Small intestine (tissue), 7 donors: ENCODE results near the gene HDAC6. TPM values are rescaled to one million over a fixed set of nuclear protein-coding genes. Genes with fewer than 3 reads are reported as not detected.

Source experiments
- DNase-seq, 2 donors: peaks; one replicate each; pipeline versions ENCODE4 v3.0.0 to v3.0.0-alpha.2; 2013
- FAIRE-seq: peaks from 2 replicates; lab custom pipeline; 2012; peaks lifted over from hg19 to GRCh38; lab: Jason Lieb, UNC
- H3K27ac ChIP-seq, 3 donors: one replicate each; pipeline ENCODE4 v1.5.1; 2013; ENCODE audit warnings: low read length in 2 of 3, mild to moderate bottlenecking in 2 of 3, control low read depth in 1 of 3, inconsistent platforms in 1 of 3, low read depth in 1 of 3, moderate library complexity in 1 of 3
- H3K27me3 ChIP-seq, 3 donors: one replicate each; pipeline ENCODE4 v1.6.1; 2013; ENCODE audit warnings: low read length in 3 of 3, inconsistent platforms in 1 of 3; ENCODE audit not compliant: control insufficient read depth in 3 of 3, insufficient read depth in 3 of 3
- H3K36me3 ChIP-seq, 3 donors: one replicate each; pipeline ENCODE4 v1.6.1; 2013; ENCODE audit warnings: low read length in 3 of 3, inconsistent platforms in 1 of 3, low read depth in 1 of 3, mild to moderate bottlenecking in 1 of 3, moderate library complexity in 1 of 3; ENCODE audit not compliant: control insufficient read depth in 3 of 3, insufficient read depth in 2 of 3
- H3K4me1 ChIP-seq, 3 donors: one replicate each; pipeline ENCODE4 v1.6.1; 2013; ENCODE audit warnings: low read length in 2 of 3, inconsistent platforms in 1 of 3, low read depth in 1 of 3, mild to moderate bottlenecking in 1 of 3, moderate library complexity in 1 of 3; ENCODE audit not compliant: control insufficient read depth in 3 of 3, insufficient read depth in 2 of 3
- H3K4me3 ChIP-seq, 3 donors: one replicate each; pipeline ENCODE4 v1.5.1; 2013; ENCODE audit warnings: low read length in 3 of 3, control low read depth in 1 of 3, inconsistent platforms in 1 of 3, low read depth in 1 of 3, mild to moderate bottlenecking in 1 of 3, moderate library complexity in 1 of 3
- H3K9me3 ChIP-seq, 2 donors: one replicate each; pipeline ENCODE4 v1.6.1; 2013; ENCODE audit warnings: low read depth in 1 of 2, low read length in 1 of 2; ENCODE audit not compliant: control insufficient read depth in 2 of 2, insufficient read depth in 1 of 2
- WGBS, 3 donors: extraction: QIAGEN DNeasy Blood & Tissue Kit; methylation state at CpG; one replicate each; pipeline ENCODE4 v1.1.7; 2013; 5-methylcytosine and 5-hydroxymethylcytosine counted together
- polyA plus RNA-seq, 4 donors: library from polyadenylated mRNA; stranded (reverse) in 3 of 4; unstranded in 1 of 4; fragments of 200-250 nt in 3 of 4; fragments of 120-200 nt in 1 of 4; gene quantifications; one replicate each; pipeline versions ENCODE4 v1.2.1 to v1.2.3, GENCODE V29; 2013
- donor health status: healthy with polysubstance abuse.
- donor health status: control.
- donor health status: control.
- donor health status: Bipolar disorder and iron deficiency.
- donor health status: healthy.

HDAC6 gene
- polyA plus RNA-seq, 4 donors = 51.5 to 110 (median 102) TPM

- H3K27me3 ChIP-seq = no peaks in the 10 kb centered on the region
- 79 to 87% (median 84%) methylated on average over 6 of the region's 6 CpGs for WGBS, 3 donors
- no peak for DNase-seq
- no peaks in the 10 kb centered on the region for H3K4me1 ChIP-seq
- no peak overlapping the region for H3K4me3 ChIP-seq
- no peak for FAIRE-seq
- no peak overlapping the region for H3K27ac ChIP-seq
- no peaks in the 10 kb centered on the region for H3K9me3 ChIP-seq
- no peaks in the 10 kb centered on the region for H3K36me3 ChIP-seq
Observed at GRCh38 chrX:48772602-48773001, 29.3 kb upstream of the HDAC6 start.

GRCh38 chrX:48776818-48777439, 24.9 kb upstream of the HDAC6 start:
- no peak overlapping the region for H3K27ac ChIP-seq
- no peaks in the 10 kb centered on the region for H3K9me3 ChIP-seq
- H3K36me3 ChIP-seq = no peaks in the 10 kb centered on the region
- H3K27me3 ChIP-seq = no peaks in the 10 kb centered on the region
- no peak for FAIRE-seq
- no peak for DNase-seq
- H3K4me1 ChIP-seq = no peaks in the 10 kb centered on the region
- 77 to 91% (median 84%) methylated on average over 13 of the region's 13 CpGs for WGBS, 3 donors
- H3K4me3 ChIP-seq = no peak overlapping the region

- Histone ChIP-seq H3K36me3 (no peaks in the 10 kb centered on the region), H3K27me3 (no peaks in the 10 kb centered on the region), H3K9me3 (no peaks in the 10 kb centered on the region), H3K27ac (no peak overlapping the region), H3K4me3 (no peak overlapping the region), H3K4me1 (no peaks in the 10 kb centered on the region)
- FAIRE-seq (no peak), DNase-seq (no peak)
- 84 to 91% (median 85%) methylated on average over 5 to 7 of the region's 7 CpGs for WGBS, 3 donors
Observed at GRCh38 chrX:48779399-48779798, 22.5 kb upstream of the HDAC6 start.

DNA sequence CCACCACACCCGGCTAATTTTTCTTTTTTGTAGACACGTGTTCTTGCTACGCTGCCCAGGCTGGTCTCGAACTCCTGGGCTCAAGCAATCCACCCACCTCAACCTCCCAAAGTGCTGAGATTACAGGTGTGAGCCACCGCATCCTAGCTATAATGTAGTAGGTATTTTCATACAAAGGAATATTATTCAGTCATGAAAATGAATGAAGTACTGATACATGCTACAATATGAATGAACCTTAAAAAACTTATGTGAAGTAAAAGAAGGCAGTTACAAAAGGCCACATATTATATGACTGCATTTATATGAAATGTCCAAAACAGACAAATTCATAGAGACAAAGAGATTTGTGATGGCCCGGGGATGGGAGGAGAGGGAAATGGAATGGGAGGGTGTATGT, 20.2 kb upstream of the HDAC6 start:
- FAIRE-seq = no peak
- no peaks in the 10 kb centered on the region for H3K27me3 ChIP-seq
- no peaks in the 10 kb centered on the region for H3K9me3 ChIP-seq
- no peak for DNase-seq
- WGBS, 3 donors = 87 to 95% (median 93%) methylated on average over 6 of the region's 6 CpGs
- H3K4me3 ChIP-seq = no peak overlapping the region
- H3K36me3 ChIP-seq = no peaks in the 10 kb centered on the region
- H3K4me1 ChIP-seq = no peaks in the 10 kb centered on the region
- H3K27ac ChIP-seq = no peak overlapping the region

DNA sequence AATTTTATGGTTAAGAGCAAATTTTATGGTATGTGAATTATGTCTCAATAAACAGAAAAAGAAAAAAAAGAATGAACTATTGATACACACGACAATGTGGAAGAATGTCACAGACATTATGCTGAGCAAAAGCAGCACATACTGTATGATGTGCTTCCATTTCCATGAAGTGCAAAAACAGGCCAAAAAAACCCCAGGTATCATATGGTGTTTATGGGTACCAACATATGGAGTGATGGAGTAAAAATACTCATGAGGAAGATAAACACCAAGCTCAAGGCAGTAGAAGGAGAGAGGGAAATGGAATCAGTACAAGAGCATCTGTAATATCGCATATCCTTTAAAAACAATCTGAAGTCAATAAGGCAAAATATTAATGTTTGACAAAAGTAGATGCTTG, 19.7 kb upstream of the HDAC6 start:
- no peak for FAIRE-seq
- H3K9me3 ChIP-seq = no peaks in the 10 kb centered on the region
- DNase-seq = no peak
- no peaks in the 10 kb centered on the region for H3K36me3 ChIP-seq
- no peak overlapping the region for H3K4me3 ChIP-seq
- H3K4me1 ChIP-seq = no peaks in the 10 kb centered on the region
- no peak overlapping the region for H3K27ac ChIP-seq
- 60 to 84% (median 74%) methylated on average over 2 of the region's 2 CpGs for WGBS, 3 donors
- H3K27me3 ChIP-seq = no peaks in the 10 kb centered on the region

GRCh38 chrX:48782795-48783194, 19.1 kb upstream of the HDAC6 start:
- Histone ChIP-seq H3K36me3 (no peaks in the 10 kb centered on the region), H3K27ac (no peak overlapping the region), H3K27me3 (no peaks in the 10 kb centered on the region), H3K4me3 (no peak overlapping the region), H3K4me1 (no peaks in the 10 kb centered on the region), H3K9me3 (no peaks in the 10 kb centered on the region)
- DNase-seq (no peak), FAIRE-seq (no peak)
- 68 to 80% (median 71%) methylated on average over 9 to 13 of the region's 13 CpGs for WGBS, 3 donors

DNA sequence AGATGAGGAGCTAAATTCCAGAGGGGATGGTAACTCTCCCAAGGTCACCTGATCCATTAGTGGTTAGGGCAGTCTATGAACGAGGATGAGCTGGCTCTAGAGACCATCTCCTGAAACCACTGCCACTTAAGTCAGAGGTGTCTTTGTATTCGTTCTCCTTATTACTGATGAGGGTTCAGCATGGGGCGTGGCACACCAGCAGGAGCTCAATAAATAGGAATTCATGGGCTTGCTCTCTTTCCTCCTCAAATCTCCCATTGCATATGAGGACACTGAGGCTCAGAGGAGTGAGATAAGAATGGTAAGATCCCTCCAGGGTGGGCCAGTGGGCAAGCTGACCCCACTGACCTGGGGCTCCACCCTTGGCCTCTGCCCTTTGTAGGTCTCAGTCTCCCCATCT, 17.1 kb upstream of the HDAC6 start:
- 37 to 45% (median 39%) methylated on average over 3 of the region's 3 CpGs for WGBS, 3 donors
- Histone ChIP-seq H3K9me3 (no peaks in the 10 kb centered on the region), H3K36me3 (no peaks in the 10 kb centered on the region), H3K4me3 (no peak overlapping the region), H3K27me3 (no peaks in the 10 kb centered on the region), H3K4me1 (no peaks in the 10 kb centered on the region), H3K27ac (no peak overlapping the region)
- FAIRE-seq = no peak
- DNase-seq = no peak

GRCh38 chrX:48785186-48785539, 16.7 kb upstream of the HDAC6 start:
- 75 to 95% methylated on average over 1 of the region's 1 CpG; no CpG with 5 or more reads in 1 of the 3 donors for WGBS, 3 donors
- no peak overlapping the region for H3K27ac ChIP-seq
- no peaks in the 10 kb centered on the region for H3K4me1 ChIP-seq
- H3K27me3 ChIP-seq = no peaks in the 10 kb centered on the region
- DNase-seq (no peak), FAIRE-seq (no peak)
- H3K9me3 ChIP-seq = no peaks in the 10 kb centered on the region
- H3K36me3 ChIP-seq = no peaks in the 10 kb centered on the region
- no peak overlapping the region for H3K4me3 ChIP-seq
